ENCODE measurements around the gene PIP4K2B. TPM values are rescaled to one million over a fixed set of nuclear protein-coding genes. Genes with fewer than 3 reads are reported as not detected.

PIP4K2B gene
- total and polyA plus RNA-seq, 2 experiments from 2014 or later = 12.8 to 65.8 TPM

GRCh38 chr17:38741921-38742410, 57.4 kb downstream of the PIP4K2B start:
- in situ Hi-C loops (cut with MboI) = no loop called here
- Histone ChIP-seq H3K27ac (peak overlapping the region; percentile 79), H2AFZ (no peak overlapping the region), H3K27me3 (replicated peaks; ENCODE audit: insufficient read depth) (no peaks in the 10 kb centered on the region), H3F3A (ENCODE audit: insufficient read depth) (peaks cover 13% of the 10 kb centered on the region; the same call in 1 of the 2 replicates), H3K79me2 (ENCODE audit: insufficient read depth) (peaks cover 86% of the 10 kb centered on the region), H3K4me1 (ENCODE audit: insufficient read depth) (peaks cover 20% of the 10 kb centered on the region), H3K4me3 (no peak overlapping the region), H3K9me2 (ENCODE audit: insufficient read depth) (no peaks in the 10 kb centered on the region), H3K9ac (peak overlapping the region; percentile 68), H4K20me1 (ENCODE audit: insufficient read depth) (no peaks in the 10 kb centered on the region), H3K36me3 (ENCODE audit: low read depth) (peaks cover 5% of the 10 kb centered on the region; the same call in 1 of the 2 replicates), H3K9me3 (ENCODE audit: low read depth) (no peaks in the 10 kb centered on the region), H3K4me2 (ENCODE audit: unreplicated experiment) (no peak overlapping the region)
- WGBS, 2 experiments (ENCODE audit: low coverage in 1 of 2, low lambda C conversion rate in 2 of 2, missing lambda C conversion rate in 2 of 2) = 35 to 39% methylated on average over 7 of the region's 7 CpGs
- peak; percentile 55 for DNase-seq
- TF ChIP-seq EZH2phosphoT487 (IDR thresholded peaks at IDR 0.05; ENCODE audit: insufficient read depth, low read depth) (no peak), EZH2 (IDR thresholded peaks at IDR 0.05; ENCODE audit: insufficient read depth, poor library complexity, severe bottlenecking) (no peak)

DNA sequence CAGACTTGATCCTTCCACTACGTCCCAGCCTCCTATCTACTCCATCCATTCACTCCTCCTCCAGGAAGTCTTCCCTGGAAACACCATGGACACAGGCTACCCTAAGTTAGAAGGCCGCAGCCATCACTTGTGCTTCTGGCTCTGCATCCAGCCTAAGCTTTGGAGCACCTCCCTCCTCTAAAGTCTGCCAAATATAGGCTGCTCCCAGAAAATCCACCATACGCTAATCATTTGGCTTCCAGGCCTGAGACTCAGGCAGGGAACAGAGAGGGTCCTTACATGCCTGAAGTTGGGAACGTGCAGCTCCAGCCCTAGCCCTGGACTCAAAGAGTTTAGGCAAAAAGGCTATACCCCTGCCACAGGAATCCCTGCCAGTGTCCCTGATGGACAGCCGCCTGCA, 57.9 kb downstream of the PIP4K2B start:
- H3F3A ChIP-seq (ENCODE audit: insufficient read depth) = peaks cover 13% of the 10 kb centered on the region; the same call in 1 of the 2 replicates
- H3K4me1 ChIP-seq (ENCODE audit: insufficient read depth) = peaks cover 18% of the 10 kb centered on the region
- no peak overlapping the region for H3K4me2 ChIP-seq (ENCODE audit: unreplicated experiment)
- no peak for TF ChIP-seq EZH2 (IDR thresholded peaks at IDR 0.05; ENCODE audit: insufficient read depth, poor library complexity, severe bottlenecking)
- no peak for TF ChIP-seq EZH2phosphoT487 (IDR thresholded peaks at IDR 0.05; ENCODE audit: insufficient read depth, low read depth)
- DNase-seq = no peak
- H4K20me1 ChIP-seq (ENCODE audit: insufficient read depth) = no peaks in the 10 kb centered on the region
- H2AFZ ChIP-seq = no peak overlapping the region
- H3K36me3 ChIP-seq (ENCODE audit: low read depth) = peaks cover 9% of the 10 kb centered on the region; the same call in 1 of the 2 replicates
- H3K27me3 ChIP-seq (replicated peaks; ENCODE audit: insufficient read depth) = no peaks in the 10 kb centered on the region
- no peak overlapping the region for H3K4me3 ChIP-seq
- no peaks in the 10 kb centered on the region for H3K9me3 ChIP-seq (ENCODE audit: low read depth)
- no peak overlapping the region; the same call in 1 of the 2 replicates for H3K9ac ChIP-seq
- no peaks in the 10 kb centered on the region for H3K9me2 ChIP-seq (ENCODE audit: insufficient read depth)
- H3K79me2 ChIP-seq (ENCODE audit: insufficient read depth) = peaks cover 81% of the 10 kb centered on the region
- in situ Hi-C loops (cut with MboI) = no loop called here
- WGBS, 2 experiments (ENCODE audit: low coverage in 1 of 2, low lambda C conversion rate in 2 of 2, missing lambda C conversion rate in 2 of 2) = 73 to 77% methylated on average over 5 of the region's 5 CpGs
- H3K27ac ChIP-seq = no peak overlapping the region

GRCh38 chr17:38740806-38741205, 58.5 kb downstream of the PIP4K2B start:
- no peak for TF ChIP-seq EZH2 (IDR thresholded peaks at IDR 0.05; ENCODE audit: insufficient read depth, poor library complexity, severe bottlenecking)
- TF ChIP-seq EZH2phosphoT487 (IDR thresholded peaks at IDR 0.05; ENCODE audit: insufficient read depth, low read depth) = no peak
- no peak overlapping the region for H3K27ac ChIP-seq
- H3F3A ChIP-seq (ENCODE audit: insufficient read depth) = peaks cover 14% of the 10 kb centered on the region; the same call in 1 of the 2 replicates

GRCh38 chr17:38740044-38740443, 59.3 kb downstream of the PIP4K2B start:
- Histone ChIP-seq H3K9me3 (ENCODE audit: low read depth) (no peaks in the 10 kb centered on the region), H3F3A (ENCODE audit: insufficient read depth) (peaks cover 20% of the 10 kb centered on the region; the same call in 1 of the 2 replicates), H3K4me2 (ENCODE audit: unreplicated experiment) (no peak overlapping the region), H3K4me3 (no peak overlapping the region), H3K27ac (no peak overlapping the region), H4K20me1 (ENCODE audit: insufficient read depth) (no peaks in the 10 kb centered on the region), H3K79me2 (ENCODE audit: insufficient read depth) (peaks cover 67% of the 10 kb centered on the region), H3K9me2 (ENCODE audit: insufficient read depth) (no peaks in the 10 kb centered on the region), H3K4me1 (ENCODE audit: insufficient read depth) (peaks cover 15% of the 10 kb centered on the region), H3K27me3 (replicated peaks; ENCODE audit: insufficient read depth) (no peaks in the 10 kb centered on the region), H2AFZ (no peak overlapping the region), H3K36me3 (ENCODE audit: low read depth) (peaks cover 9% of the 10 kb centered on the region; the same call in 1 of the 2 replicates), H3K9ac (no peak overlapping the region)
- TF ChIP-seq EZH2phosphoT487 (IDR thresholded peaks at IDR 0.05; ENCODE audit: insufficient read depth, low read depth) (no peak), EZH2 (IDR thresholded peaks at IDR 0.05; ENCODE audit: insufficient read depth, poor library complexity, severe bottlenecking) (no peak)
- DNase-seq = no peak
- in situ Hi-C loops (cut with MboI) = no loop called here
- WGBS, 2 experiments (ENCODE audit: low coverage in 1 of 2, low lambda C conversion rate in 2 of 2, missing lambda C conversion rate in 2 of 2) = 96% methylated on average over 15 to 19 of the region's 19 CpGs

More at GRCh38 chr17:38740806-38741205, 58.5 kb downstream of the PIP4K2B start:
- Histone ChIP-seq H3K9me3 (ENCODE audit: low read depth) (no peaks in the 10 kb centered on the region), H3K27me3 (replicated peaks; ENCODE audit: insufficient read depth) (no peaks in the 10 kb centered on the region), H3K4me1 (ENCODE audit: insufficient read depth) (peaks cover 12% of the 10 kb centered on the region), H2AFZ (no peak overlapping the region), H3K36me3 (ENCODE audit: low read depth) (peaks cover 9% of the 10 kb centered on the region; the same call in 1 of the 2 replicates), H3K79me2 (ENCODE audit: insufficient read depth) (peaks cover 75% of the 10 kb centered on the region), H4K20me1 (ENCODE audit: insufficient read depth) (no peaks in the 10 kb centered on the region), H3K4me3 (no peak overlapping the region), H3K9ac (no peak overlapping the region), H3K9me2 (ENCODE audit: insufficient read depth) (no peaks in the 10 kb centered on the region), H3K4me2 (ENCODE audit: unreplicated experiment) (no peak overlapping the region)
- no peak for DNase-seq
- in situ Hi-C loops (cut with MboI) = no loop called here
- WGBS, 2 experiments (ENCODE audit: low coverage in 1 of 2, low lambda C conversion rate in 2 of 2, missing lambda C conversion rate in 2 of 2) = 95 to 96% methylated on average over 4 of the region's 4 CpGs

Measured in GM23248 (cell line).